Esophagus squamous epithelium (tissue), 4 donors: ENCODE data around the gene EGF.

ENCODE experiments used
- CTCF ChIP-seq, 6 experiments: fragments of 450-650 bp in 4 of 6; fragments of 200-600 bp in 2 of 6; sonication (generic) in 2 of 6; IDR thresholded peaks; one replicate each; pipeline ENCODE4 v1.5.1; 2016 to 2019; ENCODE audit warnings: antibody characterized with exemption in 6 of 6, mild to moderate bottlenecking in 4 of 6, moderate library complexity in 4 of 6
- POLR2A ChIP-seq, 4 donors: fragments of 450-650 bp; IDR thresholded peaks; one replicate each; pipeline ENCODE4 v1.6.1; 2017; ENCODE audit warnings: antibody characterized with exemption in 4 of 4, mild to moderate bottlenecking in 4 of 4, moderate library complexity in 3 of 4

GRCh38 chr4:109947918-109948317, 35.2 kb downstream of the EGF start:
- TF ChIP-seq CTCF (IDR thresholded peaks at IDR 0.05): no peak
- no peak for TF ChIP-seq POLR2A (IDR thresholded peaks at IDR 0.05)
